OCI-LY3 (cell line): ENCODE measurements around the gene PCSK6.

Experiments
- EZH2phosphoT487 ChIP-seq: fragments of 200-600 bp; shearing (Covaris generic); IDR thresholded peaks from 2 replicates; pipeline ENCODE4 v1.6.1; 2018; ENCODE audit warnings: antibody characterized with exemption, mixed run types, low read depth
- TF ChIP-seq, protein P1 (sequence below): fragments of 200-600, 300-600 bp; sonication (generic); IDR thresholded peaks from 2 replicates; pipeline ENCODE4 v1.5.1; 2014; ENCODE audit warnings: antibody characterized with exemption, low read length, low read depth

DNA sequence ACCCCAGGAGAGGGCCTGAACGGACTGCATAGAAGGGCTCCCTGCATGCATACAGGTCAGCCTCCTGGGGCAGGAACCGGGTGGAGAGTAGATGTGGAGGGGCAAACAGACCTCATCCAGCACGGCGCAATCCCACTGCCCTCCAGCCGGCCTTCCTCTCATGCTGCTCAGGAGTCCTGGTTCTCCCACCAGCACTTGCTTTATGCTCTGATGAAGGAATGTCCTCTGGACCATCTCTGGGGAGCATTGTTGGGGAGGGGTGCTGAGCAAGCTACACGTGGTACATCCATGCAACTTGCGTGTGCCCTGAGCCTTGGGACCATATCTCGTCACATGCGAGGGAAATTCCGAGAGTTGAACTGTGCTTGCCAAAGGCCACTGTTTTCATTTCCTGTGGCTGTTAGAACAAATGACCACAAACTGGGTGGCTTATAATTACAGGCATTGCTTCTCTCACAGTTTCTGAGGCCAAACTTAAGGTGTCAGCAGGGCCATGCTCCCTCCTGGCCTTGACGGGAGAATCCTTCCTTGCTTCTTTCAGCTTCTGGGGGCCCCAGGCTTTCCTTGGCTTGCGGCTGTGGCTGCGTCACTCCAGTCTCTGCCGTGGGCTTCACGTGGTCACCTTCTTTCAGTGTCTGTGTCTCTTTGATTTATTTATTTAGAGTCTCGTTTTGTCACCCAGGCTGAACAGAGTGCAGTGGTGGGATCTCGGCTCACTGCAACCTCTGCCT lies 224.4 kb downstream of the PCSK6 start:
- TF ChIP-seq, protein P1, sequence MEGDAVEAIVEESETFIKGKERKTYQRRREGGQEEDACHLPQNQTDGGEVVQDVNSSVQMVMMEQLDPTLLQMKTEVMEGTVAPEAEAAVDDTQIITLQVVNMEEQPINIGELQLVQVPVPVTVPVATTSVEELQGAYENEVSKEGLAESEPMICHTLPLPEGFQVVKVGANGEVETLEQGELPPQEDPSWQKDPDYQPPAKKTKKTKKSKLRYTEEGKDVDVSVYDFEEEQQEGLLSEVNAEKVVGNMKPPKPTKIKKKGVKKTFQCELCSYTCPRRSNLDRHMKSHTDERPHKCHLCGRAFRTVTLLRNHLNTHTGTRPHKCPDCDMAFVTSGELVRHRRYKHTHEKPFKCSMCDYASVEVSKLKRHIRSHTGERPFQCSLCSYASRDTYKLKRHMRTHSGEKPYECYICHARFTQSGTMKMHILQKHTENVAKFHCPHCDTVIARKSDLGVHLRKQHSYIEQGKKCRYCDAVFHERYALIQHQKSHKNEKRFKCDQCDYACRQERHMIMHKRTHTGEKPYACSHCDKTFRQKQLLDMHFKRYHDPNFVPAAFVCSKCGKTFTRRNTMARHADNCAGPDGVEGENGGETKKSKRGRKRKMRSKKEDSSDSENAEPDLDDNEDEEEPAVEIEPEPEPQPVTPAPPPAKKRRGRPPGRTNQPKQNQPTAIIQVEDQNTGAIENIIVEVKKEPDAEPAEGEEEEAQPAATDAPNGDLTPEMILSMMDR = no peak
- no peak for TF ChIP-seq EZH2phosphoT487
